D721Med (cell line): ENCODE measurements around the gene PDCD2L.

Experiments used
- DNase-seq: peaks from one replicate; pipeline ENCODE4 v3.0.0; 2011; ENCODE audit warnings: low spot score; ENCODE audit not compliant: insufficient read length
- FAIRE-seq: peaks from 2 replicates; lab custom pipeline; 2011; peaks lifted over from hg19 to GRCh38; lab: Jason Lieb, UNC
- TF ChIP-seq, protein P1 (sequence below): IDR thresholded peaks from 2 replicates; pipeline ENCODE4 v1.5.1; 2012; ENCODE audit warnings: mild to moderate bottlenecking, control low read depth; ENCODE audit not compliant: insufficient read depth; ENCODE audit errors: missing control alignments

The PDCD2L gene

GRCh38 chr19:34375598-34375997, 28.6 kb upstream of the PDCD2L start:
- DNase-seq (no peak), FAIRE-seq (no peak)
- TF ChIP-seq, protein P1, sequence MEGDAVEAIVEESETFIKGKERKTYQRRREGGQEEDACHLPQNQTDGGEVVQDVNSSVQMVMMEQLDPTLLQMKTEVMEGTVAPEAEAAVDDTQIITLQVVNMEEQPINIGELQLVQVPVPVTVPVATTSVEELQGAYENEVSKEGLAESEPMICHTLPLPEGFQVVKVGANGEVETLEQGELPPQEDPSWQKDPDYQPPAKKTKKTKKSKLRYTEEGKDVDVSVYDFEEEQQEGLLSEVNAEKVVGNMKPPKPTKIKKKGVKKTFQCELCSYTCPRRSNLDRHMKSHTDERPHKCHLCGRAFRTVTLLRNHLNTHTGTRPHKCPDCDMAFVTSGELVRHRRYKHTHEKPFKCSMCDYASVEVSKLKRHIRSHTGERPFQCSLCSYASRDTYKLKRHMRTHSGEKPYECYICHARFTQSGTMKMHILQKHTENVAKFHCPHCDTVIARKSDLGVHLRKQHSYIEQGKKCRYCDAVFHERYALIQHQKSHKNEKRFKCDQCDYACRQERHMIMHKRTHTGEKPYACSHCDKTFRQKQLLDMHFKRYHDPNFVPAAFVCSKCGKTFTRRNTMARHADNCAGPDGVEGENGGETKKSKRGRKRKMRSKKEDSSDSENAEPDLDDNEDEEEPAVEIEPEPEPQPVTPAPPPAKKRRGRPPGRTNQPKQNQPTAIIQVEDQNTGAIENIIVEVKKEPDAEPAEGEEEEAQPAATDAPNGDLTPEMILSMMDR, result no peak

GRCh38 chr19:34380639-34381241, 23.5 kb upstream of the PDCD2L start:
- DNase-seq (no peak), FAIRE-seq (no peak)
- TF ChIP-seq, protein P1, result no peak

GRCh38 chr19:34381399-34382251, 22.6 kb upstream of the PDCD2L start:
- TF ChIP-seq, protein P1, result no peak
- FAIRE-seq, result no peak
- DNase-seq, result no peak

DNA sequence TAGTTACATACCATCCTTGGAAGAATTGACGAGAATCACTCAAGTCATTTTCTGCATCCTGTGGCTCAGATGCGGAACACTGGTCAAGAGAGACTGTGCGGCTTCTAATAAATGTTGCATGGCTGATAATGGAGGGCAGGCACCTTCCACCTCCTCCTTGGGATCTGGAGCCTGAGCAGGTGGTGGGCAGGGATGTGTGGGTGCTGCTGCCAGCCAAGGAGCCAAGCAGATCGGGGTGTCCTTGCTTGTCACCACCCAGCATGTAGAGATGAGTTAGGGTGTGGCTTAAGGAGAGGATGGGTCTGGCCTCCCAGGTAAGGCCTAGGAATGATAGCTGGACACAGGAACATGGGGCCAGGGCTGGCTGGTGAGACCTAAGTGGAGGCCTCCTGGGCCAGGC, 21.7 kb upstream of the PDCD2L start:
- no peak for FAIRE-seq
- TF ChIP-seq, protein P1, result no peak
- DNase-seq, result no peak

DNA sequence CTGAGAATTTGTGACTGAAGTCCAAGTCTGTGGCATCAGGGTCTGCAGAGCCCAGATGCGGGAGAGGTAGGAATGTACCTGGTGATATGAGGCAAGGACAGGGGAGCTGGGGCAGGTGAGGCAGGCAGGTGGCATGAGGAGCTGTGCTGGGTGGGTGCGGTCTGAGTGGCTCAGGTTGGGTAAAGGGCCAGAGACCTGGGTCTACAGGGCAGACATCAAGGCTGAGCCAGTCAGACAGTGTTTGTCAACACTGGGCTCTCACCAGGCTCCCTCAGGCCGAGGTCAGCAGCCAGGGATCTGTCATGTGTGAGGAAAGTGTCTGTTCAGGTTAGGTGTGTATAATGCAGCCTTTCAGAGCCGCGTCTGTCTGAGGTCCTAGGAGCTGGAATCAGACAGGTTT, 20.6 kb upstream of the PDCD2L start:
- TF ChIP-seq, protein P1, result no peak
- no peak for FAIRE-seq
- no peak for DNase-seq

DNA sequence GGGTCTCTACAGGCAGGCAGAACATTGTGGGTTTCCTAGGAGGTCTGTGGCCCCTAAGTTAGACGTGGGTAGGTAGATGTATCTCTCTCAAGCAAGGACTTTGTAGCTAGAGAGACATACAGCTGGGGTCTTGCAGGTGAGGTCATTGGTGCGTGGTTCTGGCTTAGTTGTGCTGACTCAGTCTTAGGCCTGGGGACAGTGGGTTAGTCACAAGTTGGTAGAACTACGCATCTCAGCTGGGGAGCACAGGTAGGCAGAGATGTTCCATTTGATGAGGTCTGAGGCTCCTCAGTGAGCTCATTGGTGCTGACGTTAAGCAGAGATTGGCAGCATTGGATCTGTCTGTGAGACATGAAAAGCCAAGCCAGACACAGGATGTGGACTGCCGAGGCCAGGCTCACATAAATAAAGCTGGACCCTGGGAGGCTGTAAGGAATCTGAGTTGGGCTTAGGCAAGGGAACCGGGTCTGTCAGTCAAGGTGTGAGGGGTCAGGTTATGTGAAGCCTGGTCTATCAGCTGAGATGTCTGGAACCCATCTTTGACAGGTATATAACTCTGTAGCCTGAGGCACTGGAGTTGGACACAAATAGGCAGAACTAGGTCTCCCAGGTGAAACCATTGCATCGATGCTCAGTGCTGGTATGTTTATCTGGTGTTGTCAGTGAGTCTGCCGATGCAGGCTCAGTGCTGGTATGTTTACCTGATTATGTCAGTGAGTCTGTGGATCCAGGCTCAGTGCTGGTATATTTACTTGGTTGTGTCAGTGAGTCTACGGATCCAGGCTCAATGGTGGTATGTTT, 17.4 kb upstream of the PDCD2L start:
- TF ChIP-seq, protein P1, result no peak
- FAIRE-seq, result no peak

More for the DNA sequence above, 17.4 kb upstream of the PDCD2L start:
- DNase-seq, result no peak
